DOHH2 (cell line): ENCODE data around the gene BICRA.

Experiments
- H3F3A ChIP-seq: fragments of 200-600 bp; sonication (generic), shearing (Covaris generic); 2 replicates; pipeline ENCODE4 v1.6.0; 2016; ENCODE audit warnings: antibody characterized with exemption, mild to moderate bottlenecking; ENCODE audit not compliant: control insufficient read depth, insufficient read depth
- H3K27ac ChIP-seq: fragments of 200-600 bp; sonication (generic); 2 replicates; pipeline ENCODE4 v1.5.1; 2014; ENCODE audit warnings: low read depth, mild to moderate bottlenecking, low read length, moderate library complexity
- H3K27me3 ChIP-seq: fragments of 200-600 bp; sonication (generic); 2 replicates; pipeline ENCODE4 v1.6.1; 2014; ENCODE audit warnings: mild to moderate bottlenecking, low read length, mixed read lengths; ENCODE audit not compliant: control insufficient read depth
- H3K36me3 ChIP-seq: fragments of 200-600 bp; sonication (generic); 2 replicates; pipeline ENCODE4 v1.6.1; 2014; ENCODE audit warnings: mild to moderate bottlenecking, low read length, moderate library complexity, mixed read lengths; ENCODE audit not compliant: control insufficient read depth
- H3K4me1 ChIP-seq: fragments of 200-600 bp; sonication (generic); 2 replicates; pipeline ENCODE4 v1.6.1; 2014; ENCODE audit warnings: mild to moderate bottlenecking, low read length, mixed read lengths; ENCODE audit not compliant: control insufficient read depth
- H3K4me2 ChIP-seq: fragments of 200-600 bp; sonication (generic); 2 replicates; pipeline ENCODE4 v1.6.0; 2014; ENCODE audit warnings: mild to moderate bottlenecking, low read length, moderate library complexity
- H3K4me3 ChIP-seq: fragments of 200-600 bp; sonication (generic); 2 replicates; pipeline ENCODE4 v1.5.1; 2014; ENCODE audit warnings: mild to moderate bottlenecking, low read length, mixed read lengths
- H3K79me2 ChIP-seq: fragments of 200-600 bp; sonication (generic); 2 replicates; pipeline ENCODE4 v1.6.1; 2014; ENCODE audit warnings: mild to moderate bottlenecking, low read length, mixed read lengths; ENCODE audit not compliant: control insufficient read depth
- H3K9me2 ChIP-seq: fragments of 200-600 bp; sonication (generic); replicated peaks from 2 replicates; pipeline ENCODE4 v1.6.1; 2014; ENCODE audit warnings: mild to moderate bottlenecking, low read length, mixed read lengths; ENCODE audit not compliant: control insufficient read depth
- H3K9me3 ChIP-seq: fragments of 200-600 bp; sonication (generic); 2 replicates; pipeline ENCODE4 v1.6.1; 2014; ENCODE audit warnings: antibody characterized with exemption, low read length, mixed read lengths; ENCODE audit not compliant: control insufficient read depth, insufficient read depth
- H4K20me1 ChIP-seq: fragments of 200-600 bp; sonication (generic); 2 replicates; pipeline ENCODE4 v1.6.0; 2014; ENCODE audit warnings: low read depth, mild to moderate bottlenecking, antibody characterized with exemption, low read length, moderate library complexity; ENCODE audit not compliant: control insufficient read depth, insufficient read depth
- CTCF ChIP-seq: fragments of 200-600 bp; sonication (generic); IDR thresholded peaks from one replicate; pipeline ENCODE4 v1.5.1; 2014; ENCODE audit warnings: antibody characterized with exemption, mild to moderate bottlenecking, low read depth, low read length; ENCODE audit not compliant: poor library complexity, severe bottlenecking
- EZH2phosphoT487 ChIP-seq: fragments of 200-600 bp; sonication (generic); IDR thresholded peaks from 2 replicates; pipeline ENCODE4 v1.6.1; 2017; ENCODE audit warnings: borderline replicate concordance, mild to moderate bottlenecking, antibody characterized with exemption, low read length, moderate library complexity, mixed read lengths

BICRA gene

GRCh38 chr19:47682939-47683338, 74.0 kb downstream of the BICRA start:
- TF ChIP-seq EZH2phosphoT487 (no peak), CTCF (no peak)
- Histone ChIP-seq H3K4me1 (no peaks in the 10 kb centered on the region), H3K9me2 (no peaks in the 10 kb centered on the region), H3K9me3 (no peaks in the 10 kb centered on the region), H3K27me3 (no peaks in the 10 kb centered on the region), H3F3A (no peaks in the 10 kb centered on the region), H3K36me3 (peaks cover 7% of the 10 kb centered on the region; the same call in 1 of the 2 replicates), H3K27ac (no peak overlapping the region), H3K4me2 (no peak overlapping the region), H3K79me2 (no peaks in the 10 kb centered on the region), H4K20me1 (no peaks in the 10 kb centered on the region), H3K4me3 (no peak overlapping the region)

- no peaks in the 10 kb centered on the region for H3K4me1 ChIP-seq
- H3K4me2 ChIP-seq: no peak overlapping the region
- TF ChIP-seq EZH2phosphoT487: no peak
- no peak for TF ChIP-seq CTCF
- H4K20me1 ChIP-seq: no peaks in the 10 kb centered on the region
- H3K27ac ChIP-seq: no peak overlapping the region
- H3K4me3 ChIP-seq: no peak overlapping the region
- H3K9me2 ChIP-seq: no peaks in the 10 kb centered on the region
- H3K9me3 ChIP-seq: no peaks in the 10 kb centered on the region
- H3K36me3 ChIP-seq: peaks cover 6% of the 10 kb centered on the region; the same call in 1 of the 2 replicates
- no peaks in the 10 kb centered on the region for H3K27me3 ChIP-seq
- H3K79me2 ChIP-seq: no peaks in the 10 kb centered on the region
- peaks cover 7% of the 10 kb centered on the region for H3F3A ChIP-seq
These were observed 77.9 kb downstream of the BICRA start for GRCh38 chr19:47686679-47687450.

- H4K20me1 ChIP-seq: no peaks in the 10 kb centered on the region
- no peak overlapping the region for H3K27ac ChIP-seq
- H3K4me3 ChIP-seq: no peak overlapping the region
- TF ChIP-seq EZH2phosphoT487 (no peak), CTCF (no peak)
- no peaks in the 10 kb centered on the region for H3K9me3 ChIP-seq
- peaks cover 6% of the 10 kb centered on the region; the same call in 1 of the 2 replicates for H3K36me3 ChIP-seq
- no peak overlapping the region for H3K4me2 ChIP-seq
- peaks cover 7% of the 10 kb centered on the region for H3F3A ChIP-seq
- H3K4me1 ChIP-seq: no peaks in the 10 kb centered on the region
- H3K27me3 ChIP-seq: no peaks in the 10 kb centered on the region
- no peaks in the 10 kb centered on the region for H3K79me2 ChIP-seq
- no peaks in the 10 kb centered on the region for H3K9me2 ChIP-seq
These were observed 79.0 kb downstream of the BICRA start for GRCh38 chr19:47687906-47688305.
